HG03442 (cell line): Measurements from ENCODE around the gene PLEKHG3.

Experiments used
- ATAC-seq: cut with Tn5 transposase; IDR thresholded peaks from one replicate; pipeline ENCODE4 v1.9.1; 2021; ENCODE audit warnings: mild to moderate bottlenecking, moderate library complexity; ENCODE audit not compliant: unreplicated experiment

Gene PLEKHG3

DNA sequence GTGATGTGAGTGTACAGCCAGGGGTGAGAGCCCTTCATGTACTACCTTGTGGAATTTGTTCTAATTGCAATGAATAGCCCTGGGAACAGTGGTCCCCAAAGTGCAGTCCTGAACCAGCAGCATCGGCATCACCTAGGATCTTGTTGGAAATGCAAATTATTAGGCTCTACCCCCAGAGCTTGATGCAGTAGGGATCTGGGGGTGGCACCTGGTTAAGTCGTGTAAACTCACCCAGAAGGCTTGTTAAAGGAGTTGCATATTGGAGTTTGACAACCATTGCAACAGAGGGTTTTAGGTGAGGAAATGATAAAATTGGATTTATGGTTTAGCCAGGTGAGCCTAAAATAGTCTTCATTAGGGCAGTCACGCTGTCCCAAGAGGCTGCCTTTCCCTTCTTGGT is 73.2 kb downstream of the PLEKHG3 start:
- no peak for ATAC-seq

GRCh38 chr14:64778104-64778754 is 74.0 kb downstream of the PLEKHG3 start:
- no peak for ATAC-seq

- no peak for ATAC-seq
Measured at GRCh38 chr14:64779472-64779871, 75.2 kb downstream of the PLEKHG3 start.

DNA sequence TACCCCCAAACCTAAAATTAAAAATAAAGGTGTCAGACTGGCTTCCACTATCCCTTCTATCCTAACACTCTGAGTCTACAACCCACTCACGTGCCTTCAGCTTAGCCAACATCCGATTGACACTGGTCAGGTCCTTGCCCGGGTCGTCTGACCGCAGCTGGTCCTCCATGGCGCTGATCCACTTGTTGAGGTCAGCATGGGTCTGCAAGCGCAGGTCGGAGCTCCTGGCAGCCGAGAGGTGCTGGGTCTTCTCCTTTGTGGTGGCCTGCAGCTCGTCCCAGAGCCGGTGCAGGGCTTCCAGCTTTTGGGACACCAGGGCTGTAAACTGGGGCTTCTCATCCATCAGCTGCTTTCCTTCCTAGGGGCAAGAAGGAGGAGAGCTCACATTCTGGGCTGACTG is 78.0 kb downstream of the PLEKHG3 start:
- no peak for ATAC-seq

DNA sequence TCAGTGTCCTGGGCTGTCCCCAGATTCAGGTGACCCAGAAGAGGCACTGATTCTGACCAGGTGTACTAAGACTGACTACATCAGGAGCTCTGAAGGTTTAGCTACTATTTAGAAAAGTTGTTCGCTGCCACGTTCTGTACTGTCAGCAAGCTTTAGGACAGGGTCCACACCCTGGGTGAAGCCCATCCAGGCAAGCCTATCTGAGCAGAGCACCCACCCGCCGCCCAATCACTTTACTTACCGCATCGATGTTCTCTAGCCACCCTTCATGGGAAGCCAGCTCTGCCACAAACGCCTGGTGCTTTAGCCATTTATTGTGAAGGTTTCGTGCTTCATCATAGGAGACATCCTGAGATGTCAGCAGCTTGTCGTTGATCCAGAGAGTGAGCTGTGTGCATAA is 79.8 kb downstream of the PLEKHG3 start:
- no peak for ATAC-seq

GRCh38 chr14:64786296-64787149 is 82.3 kb downstream of the PLEKHG3 start:
- no peak for ATAC-seq

- no peak for ATAC-seq
Measured at GRCh38 chr14:64787619-64788018, 83.4 kb downstream of the PLEKHG3 start.

GRCh38 chr14:64788706-64789105 is 84.5 kb downstream of the PLEKHG3 start:
- no peak for ATAC-seq

- no peak for ATAC-seq
Measured at GRCh38 chr14:64789696-64790095, 85.5 kb downstream of the PLEKHG3 start.

DNA sequence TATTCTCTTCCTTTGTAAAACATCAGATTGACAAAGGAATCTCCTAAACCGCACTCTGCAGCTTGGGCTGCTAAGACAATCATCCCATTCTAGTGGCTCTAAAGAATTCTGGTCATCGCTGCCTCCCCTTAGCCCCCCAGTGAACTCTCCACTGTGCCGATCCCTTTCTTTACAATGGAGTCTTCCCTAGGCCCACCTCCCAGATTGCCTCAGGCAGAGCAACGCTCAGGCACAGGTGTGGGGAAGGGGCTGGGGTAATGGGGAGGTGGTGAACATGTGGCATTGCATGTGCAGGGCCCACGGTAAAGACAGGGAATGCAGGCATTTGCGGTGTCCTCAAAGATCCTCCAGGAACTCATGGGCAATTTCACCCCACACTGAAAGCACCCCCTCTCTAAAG is 86.3 kb downstream of the PLEKHG3 start:
- ATAC-seq = no peak

DNA sequence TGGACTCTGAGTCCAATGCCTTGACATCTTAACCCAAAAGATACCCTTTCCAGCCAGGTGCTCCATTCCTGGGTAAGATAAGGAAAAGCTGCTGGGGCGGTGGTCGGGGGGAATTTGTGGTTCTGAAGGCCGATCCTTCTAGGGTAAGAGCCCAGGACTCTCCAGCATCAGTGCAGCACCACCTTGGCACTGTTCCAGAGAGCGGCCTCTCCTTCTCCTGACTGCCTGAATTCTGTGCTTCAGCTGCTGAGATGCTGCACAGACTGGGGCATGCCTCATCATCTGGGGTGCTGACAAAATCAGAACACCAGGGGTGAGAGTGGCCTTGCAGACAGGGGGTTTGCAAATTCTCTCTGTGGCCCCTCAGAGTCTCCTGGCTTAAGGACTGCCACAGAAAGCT is 88.0 kb downstream of the PLEKHG3 start:
- ATAC-seq = no peak

- no peak for ATAC-seq
Measured at GRCh38 chr14:64792871-64793560, 88.8 kb downstream of the PLEKHG3 start.

DNA sequence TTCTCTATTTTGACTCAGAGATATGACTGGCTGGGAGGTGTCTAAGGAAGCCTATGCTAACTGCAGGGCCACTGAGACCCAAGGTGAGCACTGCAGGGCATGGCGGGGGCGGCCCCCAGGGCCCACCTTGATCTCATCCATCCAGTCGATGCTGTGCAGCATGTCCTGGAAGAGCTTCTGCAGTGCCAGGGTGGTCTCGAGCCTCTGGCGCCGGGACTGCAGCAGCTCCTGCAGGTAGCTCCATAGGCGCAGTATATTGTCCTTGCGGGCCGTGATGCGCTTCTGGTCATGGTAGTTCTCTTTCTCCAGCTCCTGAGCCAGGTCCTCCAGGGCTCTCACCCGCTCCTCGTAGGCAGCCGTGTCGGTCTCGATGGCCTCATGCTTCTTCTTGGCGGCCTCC is 91.0 kb downstream of the PLEKHG3 start:
- no peak for ATAC-seq

DNA sequence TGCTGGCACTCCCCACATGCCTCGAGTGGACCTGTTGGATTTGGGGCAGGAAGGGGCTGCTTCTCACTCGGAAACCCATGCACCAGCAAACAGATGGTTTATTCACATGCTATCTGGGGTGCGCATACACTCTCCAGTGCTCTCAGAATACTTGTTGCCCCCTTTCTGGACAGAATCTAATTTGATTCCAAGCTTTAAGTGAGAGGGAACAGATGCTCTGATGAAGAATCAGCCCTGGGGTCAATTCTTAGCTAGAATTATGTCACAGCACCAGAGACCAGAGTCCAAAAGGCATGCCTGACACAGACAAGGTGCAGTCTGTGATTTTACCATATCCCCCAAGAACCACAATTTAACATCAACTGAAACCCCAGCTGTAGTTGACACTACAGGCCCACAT is 91.7 kb downstream of the PLEKHG3 start:
- no peak for ATAC-seq

GRCh38 chr14:64796369-64796768 is 92.1 kb downstream of the PLEKHG3 start:
- ATAC-seq = no peak

DNA sequence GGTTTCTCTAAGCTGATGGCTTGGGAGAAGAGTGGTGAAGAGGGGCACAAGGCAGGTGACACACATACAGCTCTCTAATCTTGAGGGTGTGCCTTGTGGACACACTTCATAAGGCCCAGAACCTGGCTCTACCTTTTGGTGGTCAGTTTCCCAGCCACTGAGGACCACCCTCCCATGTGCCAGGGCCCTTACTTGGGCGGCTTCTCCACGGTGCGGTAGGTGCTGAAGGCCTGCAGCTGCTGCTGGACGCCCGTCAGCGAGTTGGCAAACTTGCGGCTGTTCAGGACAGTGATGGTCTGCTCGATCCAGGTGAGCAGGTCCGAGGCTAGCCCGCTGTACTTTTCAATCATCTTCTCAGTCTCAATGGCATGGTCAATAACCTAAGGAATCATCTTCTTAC is 95.3 kb downstream of the PLEKHG3 start:
- ATAC-seq = no peak
